Activated CD8-positive, alpha-beta memory T cell treated with anti-CD3 and anti-CD28 coated beads, Interleukin-2, amount 10 ng/mL, durations not matched to agents 7 days and 5 days (primary cell): Measurements from ENCODE around the gene FNDC10. TPM values are rescaled to one million over a fixed set of nuclear protein-coding genes. Genes with fewer than 3 reads are reported as not detected.
A peak's percentile ranks its signal among the peaks of the same experiment; 100 is the strongest.
"Not testable (repeated sequence)": the region's sequence is repeated elsewhere in the genome, so short reads cannot be mapped to it uniquely, and the experiment has no call there.

ENCODE experiments used
- ATAC-seq: fragments of 150-1000 bp; cut with Tn5 transposase; one replicate; pipeline ENCODE4 v1.10.0; 2021; ENCODE audit warnings: moderate library complexity
- CTCF ChIA-PET: fragments of 350-600 bp; sonication (Branson Sonifier 250); formaldehyde crosslinking; loops from one replicate; lab custom pipeline; 2021; ENCODE audit warnings: antibody characterized with exemption; lab: Charles Lee
- DNase-seq: peaks from one replicate; pipeline ENCODE4 v3.0.0-alpha.2; 2020
- H3K27ac Mint-ChIP-seq: one replicate; pipeline ENCODE4 v1.8.0; 2021; ENCODE audit warnings: mild to moderate bottlenecking, mixed read lengths
- H3K27me3 Mint-ChIP-seq: one replicate; pipeline ENCODE4 v1.8.0; 2021; ENCODE audit warnings: mixed read lengths
- H3K36me3 Mint-ChIP-seq: one replicate; pipeline ENCODE4 v1.8.0; 2021; ENCODE audit warnings: mild to moderate bottlenecking, mixed read lengths
- H3K4me1 Mint-ChIP-seq: one replicate; pipeline ENCODE4 v1.8.0; 2021; ENCODE audit warnings: mixed read lengths
- H3K4me3 Mint-ChIP-seq: one replicate; pipeline ENCODE4 v1.8.0; 2021; ENCODE audit warnings: mild to moderate bottlenecking, moderate library complexity, mixed read lengths
- H3K9me3 Mint-ChIP-seq: one replicate; pipeline ENCODE4 v1.8.0; 2022; ENCODE audit warnings: low read depth, mixed read lengths
- total RNA-seq, 2 experiments: library from RNA; stranded (reverse); gene quantifications; one replicate each; pipeline ENCODE4 v1.2.3, GENCODE V29; 2021

The FNDC10 gene
- total RNA-seq, 2 experiments from 2014 or later, result 3.1 to 4.4 TPM

- H3K27ac Mint-ChIP-seq, result peak overlapping the region; percentile 98
- ATAC-seq (peak; percentile 81), DNase-seq (peak; percentile 82)
- no peaks in the 10 kb centered on the region for H3K9me3 Mint-ChIP-seq
- CTCF ChIA-PET, result interaction anchor here (1.0 to 1.1 kb wide), 2 partner anchors 23 to 42 kb away, joined by 3 to 4 read pairs; partner anchors contain the start of gene MIB2
- H3K27me3 Mint-ChIP-seq, result peaks cover 6% of the 10 kb centered on the region
- peaks cover 35% of the 10 kb centered on the region for H3K4me1 Mint-ChIP-seq
- peaks cover 17% of the 10 kb centered on the region for H3K36me3 Mint-ChIP-seq
- H3K4me3 Mint-ChIP-seq, result peak overlapping the region; percentile 94
These were observed 25.9 kb downstream of the FNDC10 start for GRCh38 chr1:1573843-1574720.

GRCh38 chr1:1569341-1569740 is 30.6 kb downstream of the FNDC10 start:
- Mint-ChIP-seq H3K36me3 (peaks cover 28% of the 10 kb centered on the region), H3K4me3 (no peak overlapping the region), H3K4me1 (peaks cover 37% of the 10 kb centered on the region), H3K9me3 (no peaks in the 10 kb centered on the region), H3K27me3 (no peaks in the 10 kb centered on the region), H3K27ac (no peak overlapping the region)
- DNase-seq, result no peak
- CTCF ChIA-PET, result interaction anchor here (0.9 kb wide), 1 partner anchor 536 kb away, joined by 3 read pairs; no protein-coding TSS in a partner anchor
- ATAC-seq, result no peak

GRCh38 chr1:1567891-1568291 is 32.0 kb downstream of the FNDC10 start:
- CTCF ChIA-PET, result no interaction called here
- no peaks in the 10 kb centered on the region for H3K9me3 Mint-ChIP-seq
- no peaks in the 10 kb centered on the region for H3K27me3 Mint-ChIP-seq
- no peak overlapping the region for H3K4me3 Mint-ChIP-seq
- peaks cover 32% of the 10 kb centered on the region for H3K4me1 Mint-ChIP-seq
- no peak overlapping the region for H3K27ac Mint-ChIP-seq
- DNase-seq (no peak), ATAC-seq (no peak)
- peaks cover 31% of the 10 kb centered on the region for H3K36me3 Mint-ChIP-seq

- Mint-ChIP-seq H3K36me3 (peaks cover 33% of the 10 kb centered on the region), H3K27ac (no peak overlapping the region), H3K27me3 (no peaks in the 10 kb centered on the region), H3K4me3 (no peak overlapping the region), H3K4me1 (peaks cover 30% of the 10 kb centered on the region), H3K9me3 (no peaks in the 10 kb centered on the region)
- CTCF ChIA-PET, result no interaction called here
- DNase-seq, result no peak
- ATAC-seq, result no peak
These were observed 32.6 kb downstream of the FNDC10 start for GRCh38 chr1:1567152-1567875.

GRCh38 chr1:1565340-1565739 is 34.6 kb downstream of the FNDC10 start:
- H3K36me3 Mint-ChIP-seq, result peaks cover 37% of the 10 kb centered on the region
- DNase-seq (no peak), ATAC-seq (no peak)
- no peak overlapping the region for H3K27ac Mint-ChIP-seq
- CTCF ChIA-PET, result interaction anchor here (1.5 kb wide), 1 partner anchor 16 kb away, joined by 3 read pairs; no protein-coding TSS in a partner anchor
- H3K9me3 Mint-ChIP-seq, result no peaks in the 10 kb centered on the region
- no peaks in the 10 kb centered on the region for H3K27me3 Mint-ChIP-seq
- H3K4me3 Mint-ChIP-seq, result no peak overlapping the region
- H3K4me1 Mint-ChIP-seq, result peaks cover 22% of the 10 kb centered on the region

GRCh38 chr1:1564268-1564667 is 35.7 kb downstream of the FNDC10 start:
- no peak for ATAC-seq
- Mint-ChIP-seq H3K36me3 (peaks cover 30% of the 10 kb centered on the region), H3K27ac (no peak overlapping the region), H3K9me3 (no peaks in the 10 kb centered on the region), H3K4me1 (peaks cover 13% of the 10 kb centered on the region), H3K4me3 (no peak overlapping the region), H3K27me3 (no peaks in the 10 kb centered on the region)
- CTCF ChIA-PET, result interaction anchor here (0.6 kb wide), 1 partner anchor 273 kb away, joined by 3 read pairs; no protein-coding TSS in a partner anchor
- DNase-seq, result no peak

GRCh38 chr1:1563688-1564087 is 36.2 kb downstream of the FNDC10 start:
- Mint-ChIP-seq H3K27me3 (no peaks in the 10 kb centered on the region), H3K27ac (no peak overlapping the region), H3K9me3 (no peaks in the 10 kb centered on the region), H3K4me1 (peaks cover 11% of the 10 kb centered on the region), H3K36me3 (peaks cover 29% of the 10 kb centered on the region), H3K4me3 (no peak overlapping the region)
- CTCF ChIA-PET, result no interaction called here
- DNase-seq (no peak), ATAC-seq (no peak)

- ATAC-seq (no peak), DNase-seq (no peak)
- H3K9me3 Mint-ChIP-seq, result no peaks in the 10 kb centered on the region
- H3K27ac Mint-ChIP-seq, result no peak overlapping the region
- CTCF ChIA-PET, result no interaction called here
- H3K27me3 Mint-ChIP-seq, result no peaks in the 10 kb centered on the region
- peaks cover 8% of the 10 kb centered on the region for H3K4me1 Mint-ChIP-seq
- no peak overlapping the region for H3K4me3 Mint-ChIP-seq
- peaks cover 29% of the 10 kb centered on the region for H3K36me3 Mint-ChIP-seq
These were observed 37.3 kb downstream of the FNDC10 start for GRCh38 chr1:1562556-1563195.

- Mint-ChIP-seq H3K4me3 (no peak overlapping the region), H3K9me3 (no peaks in the 10 kb centered on the region), H3K27ac (no peak overlapping the region), H3K4me1 (peaks cover 1% of the 10 kb centered on the region), H3K27me3 (no peaks in the 10 kb centered on the region), H3K36me3 (peaks cover 29% of the 10 kb centered on the region)
- CTCF ChIA-PET, result no interaction called here
- no peak for DNase-seq
- no peak for ATAC-seq
These were observed 38.0 kb downstream of the FNDC10 start for GRCh38 chr1:1561801-1562470.

GRCh38 chr1:1560178-1560577 is 39.8 kb downstream of the FNDC10 start:
- no peak overlapping the region for H3K27ac Mint-ChIP-seq
- no peaks in the 10 kb centered on the region for H3K27me3 Mint-ChIP-seq
- H3K36me3 Mint-ChIP-seq, result peaks cover 24% of the 10 kb centered on the region
- H3K4me1 Mint-ChIP-seq, result no peaks in the 10 kb centered on the region
- ATAC-seq (no peak), DNase-seq (no peak)
- no peak overlapping the region for H3K4me3 Mint-ChIP-seq
- CTCF ChIA-PET, result no interaction called here
- no peaks in the 10 kb centered on the region for H3K9me3 Mint-ChIP-seq

GRCh38 chr1:1559066-1559465 is 40.9 kb downstream of the FNDC10 start:
- CTCF ChIA-PET, result no interaction called here
- peaks cover 15% of the 10 kb centered on the region for H3K36me3 Mint-ChIP-seq
- H3K4me1 Mint-ChIP-seq, result peaks cover 3% of the 10 kb centered on the region
- DNase-seq, result no peak
- H3K27ac Mint-ChIP-seq, result no peak overlapping the region
- no peaks in the 10 kb centered on the region for H3K9me3 Mint-ChIP-seq
- H3K27me3 Mint-ChIP-seq, result no peaks in the 10 kb centered on the region
- no peak overlapping the region for H3K4me3 Mint-ChIP-seq
- ATAC-seq, result no peak

GRCh38 chr1:1558591-1558990 is 41.3 kb downstream of the FNDC10 start:
- CTCF ChIA-PET, result no interaction called here
- no peak for DNase-seq
- ATAC-seq, result no peak
- Mint-ChIP-seq H3K9me3 (no peaks in the 10 kb centered on the region), H3K27me3 (no peaks in the 10 kb centered on the region), H3K4me3 (no peak overlapping the region), H3K36me3 (peaks cover 10% of the 10 kb centered on the region), H3K4me1 (peaks cover 7% of the 10 kb centered on the region), H3K27ac (no peak overlapping the region)

GRCh38 chr1:1557688-1558087 is 42.2 kb downstream of the FNDC10 start:
- H3K27me3 Mint-ChIP-seq, H3K4me3 Mint-ChIP-seq, H3K36me3 Mint-ChIP-seq, DNase-seq, H3K9me3 Mint-ChIP-seq, ATAC-seq, CTCF ChIA-PET, H3K4me1 Mint-ChIP-seq, H3K27ac Mint-ChIP-seq: not testable (repeated sequence)
